Fibroblast of skin of scalp (primary cell): Measurements from ENCODE around the gene TAF11L8. TPM values are rescaled to one million over a fixed set of nuclear protein-coding genes. Genes with fewer than 3 reads are reported as not detected.
"Not testable (repeated sequence)": the region's sequence is repeated elsewhere in the genome, so short reads cannot be mapped to it uniquely, and the experiment has no call there.

Source experiments
- DNase-seq: peaks from one replicate; pipeline ENCODE4 v3.0.0-alpha.2; 2013
- polyA plus RNA-seq, 2 experiments: library from polyadenylated mRNA; unstranded; fragments of 120-200 nt; gene quantifications; one replicate each; pipeline ENCODE4 v1.2.1, GENCODE V29; 2013; ENCODE audit not compliant: insufficient read length in 2 of 2

TAF11L8 gene
- polyA plus RNA-seq (2013, experiment 1 of 2; ENCODE audit: insufficient read length), result not detected
- polyA plus RNA-seq (2013, experiment 2 of 2; ENCODE audit: insufficient read length), result not detected

GRCh38 chr5:17590860-17591259, at the start of gene TAF11L8:
Gene TAF11L8, minus strand, starts transcription at chr5:17590960.
- not testable (repeated sequence) for DNase-seq

- no peak for DNase-seq
Measured at GRCh38 chr5:17634160-17634559, 43.4 kb upstream of the TAF11L8 start, which contains the start of gene TAF11L14. Gene TAF11L14, plus strand, starts transcription at chr5:17634460.

- DNase-seq, result not testable (repeated sequence)
Measured at GRCh38 chr5:17631788-17632187, 41.0 kb upstream of the TAF11L8 start, which contains the start of gene TAF11L13. Gene TAF11L13, plus strand, starts transcription at chr5:17632088.

- DNase-seq, result no peak
Measured at GRCh38 chr5:17625686-17626085, 34.9 kb upstream of the TAF11L8 start.

GRCh38 chr5:17620627-17621026, 29.9 kb upstream of the TAF11L8 start:
- DNase-seq, result no peak

- no peak for DNase-seq
Measured at GRCh38 chr5:17619354-17619753, 28.6 kb upstream of the TAF11L8 start.

GRCh38 chr5:17614872-17615605, 24.3 kb upstream of the TAF11L8 start:
- DNase-seq, result no peak

- DNase-seq, result not testable (repeated sequence)
Measured at GRCh38 chr5:17610092-17610491, 19.3 kb upstream of the TAF11L8 start, which contains the start of gene TAF11L12. Gene TAF11L12, plus strand, starts transcription at chr5:17610392.

GRCh38 chr5:17607461-17607860, 16.7 kb upstream of the TAF11L8 start:
- not testable (repeated sequence) for DNase-seq

- DNase-seq, result no peak
Measured at GRCh38 chr5:17604951-17605350, 14.2 kb upstream of the TAF11L8 start.

GRCh38 chr5:17603880-17604279, 13.1 kb upstream of the TAF11L8 start, which contains the start of gene TAF11L11:
Gene TAF11L11, plus strand, starts transcription at chr5:17604183.
- DNase-seq, result not testable (repeated sequence)

GRCh38 chr5:17597728-17598127, 7.0 kb upstream of the TAF11L8 start, which contains the start of gene TAF11L10:
Gene TAF11L10, minus strand, starts transcription at chr5:17597828.
- DNase-seq, result not testable (repeated sequence)

GRCh38 chr5:17594255-17594654, 3.5 kb upstream of the TAF11L8 start, which contains the start of gene TAF11L9:
Gene TAF11L9, minus strand, starts transcription at chr5:17594394.
- DNase-seq, result not testable (repeated sequence)

- not testable (repeated sequence) for DNase-seq
Measured at GRCh38 chr5:17585658-17586057, 5.1 kb downstream of the TAF11L8 start, which contains the start of gene TAF11L7. Gene TAF11L7, minus strand, starts transcription at chr5:17585758.
